Activated naive CD8-positive, alpha-beta T cell treated with anti-CD3 and anti-CD28 coated beads for 36 hours (primary cell): ENCODE measurements around the gene FOS. TPM values are rescaled to one million over a fixed set of nuclear protein-coding genes. Genes with fewer than 3 reads are reported as not detected.
"Not testable (repeated sequence)": the region's sequence is repeated elsewhere in the genome, so short reads cannot be mapped to it uniquely, and the experiment has no call there.

Experiments
- DNase-seq: peaks from one replicate; pipeline ENCODE4 v3.0.0; 2021
- H3K27ac Mint-ChIP-seq: one replicate; pipeline ENCODE4 v1.8.0; 2022; ENCODE audit warnings: mild to moderate bottlenecking, moderate library complexity, mixed read lengths
- H3K27me3 Mint-ChIP-seq: one replicate; pipeline ENCODE4 v1.8.0; 2022; ENCODE audit warnings: mild to moderate bottlenecking, mixed read lengths
- H3K36me3 Mint-ChIP-seq: one replicate; pipeline ENCODE4 v1.8.0; 2021; ENCODE audit warnings: mild to moderate bottlenecking, mixed read lengths
- H3K4me1 Mint-ChIP-seq: one replicate; pipeline ENCODE4 v1.8.0; 2021; ENCODE audit warnings: mixed read lengths
- H3K4me3 Mint-ChIP-seq: one replicate; pipeline ENCODE4 v1.8.0; 2022; ENCODE audit warnings: mild to moderate bottlenecking, moderate library complexity, mixed read lengths
- H3K9me3 Mint-ChIP-seq: one replicate; pipeline ENCODE4 v1.8.0; 2022; ENCODE audit warnings: mixed read lengths
- total RNA-seq, 2 experiments: library from RNA; stranded (reverse); gene quantifications; one replicate each; pipeline ENCODE4 v1.2.3, GENCODE V29; 2021

Gene FOS
- total RNA-seq, 2 experiments from 2014 or later, result 19.5 to 20.0 TPM

GRCh38 chr14:75306927-75307699, 28.5 kb downstream of the FOS start:
- Mint-ChIP-seq H3K9me3 (no peaks in the 10 kb centered on the region), H3K27me3 (peaks cover 5% of the 10 kb centered on the region), H3K36me3 (no peaks in the 10 kb centered on the region), H3K4me3 (no peak overlapping the region), H3K4me1 (peaks cover 11% of the 10 kb centered on the region), H3K27ac (no peak overlapping the region)
- no peak for DNase-seq

GRCh38 chr14:75307700-75308379, 29.2 kb downstream of the FOS start:
- Mint-ChIP-seq H3K9me3 (no peaks in the 10 kb centered on the region), H3K27ac (no peak overlapping the region), H3K27me3 (peaks cover 5% of the 10 kb centered on the region), H3K4me1 (peaks cover 8% of the 10 kb centered on the region), H3K4me3 (no peak overlapping the region), H3K36me3 (no peaks in the 10 kb centered on the region)
- peak; percentile 67 for DNase-seq

- not testable (repeated sequence) for DNase-seq, H3K36me3 Mint-ChIP-seq, H3K27ac Mint-ChIP-seq, H3K4me1 Mint-ChIP-seq, H3K4me3 Mint-ChIP-seq, H3K27me3 Mint-ChIP-seq, H3K9me3 Mint-ChIP-seq
These were observed 30.4 kb downstream of the FOS start for GRCh38 chr14:75308991-75309390.

GRCh38 chr14:75309561-75309960, 30.9 kb downstream of the FOS start:
- DNase-seq, H3K4me1 Mint-ChIP-seq, H3K9me3 Mint-ChIP-seq, H3K27me3 Mint-ChIP-seq, H3K4me3 Mint-ChIP-seq, H3K36me3 Mint-ChIP-seq, H3K27ac Mint-ChIP-seq: not testable (repeated sequence)

- no peaks in the 10 kb centered on the region for H3K9me3 Mint-ChIP-seq
- no peak for DNase-seq
- no peaks in the 10 kb centered on the region for H3K27me3 Mint-ChIP-seq
- H3K36me3 Mint-ChIP-seq, result no peaks in the 10 kb centered on the region
- H3K4me1 Mint-ChIP-seq, result peaks cover 4% of the 10 kb centered on the region
- no peak overlapping the region for H3K4me3 Mint-ChIP-seq
- H3K27ac Mint-ChIP-seq, result no peak overlapping the region
These were observed 31.9 kb downstream of the FOS start for GRCh38 chr14:75310295-75311111.

- no peak for DNase-seq
- Mint-ChIP-seq H3K36me3 (no peaks in the 10 kb centered on the region), H3K4me3 (no peak overlapping the region), H3K9me3 (no peaks in the 10 kb centered on the region), H3K4me1 (peaks cover 4% of the 10 kb centered on the region), H3K27ac (peak overlapping the region; percentile 71), H3K27me3 (no peaks in the 10 kb centered on the region)
These were observed 32.7 kb downstream of the FOS start for GRCh38 chr14:75311356-75311755.

- Mint-ChIP-seq H3K4me3 (no peak overlapping the region), H3K27me3 (no peaks in the 10 kb centered on the region), H3K4me1 (peaks cover 2% of the 10 kb centered on the region), H3K36me3 (no peaks in the 10 kb centered on the region), H3K9me3 (no peaks in the 10 kb centered on the region), H3K27ac (no peak overlapping the region)
- DNase-seq, result no peak
These were observed 33.7 kb downstream of the FOS start for GRCh38 chr14:75312341-75312740.

- H3K27ac Mint-ChIP-seq, result no peak overlapping the region
- H3K4me1 Mint-ChIP-seq, result peaks cover 2% of the 10 kb centered on the region
- H3K9me3 Mint-ChIP-seq, result no peaks in the 10 kb centered on the region
- H3K27me3 Mint-ChIP-seq, result no peaks in the 10 kb centered on the region
- H3K4me3 Mint-ChIP-seq, result no peak overlapping the region
- H3K36me3 Mint-ChIP-seq, result no peaks in the 10 kb centered on the region
- no peak for DNase-seq
These were observed 34.7 kb downstream of the FOS start for GRCh38 chr14:75313294-75313693.

GRCh38 chr14:75315144-75315543, 36.5 kb downstream of the FOS start:
- Mint-ChIP-seq H3K4me3 (no peak overlapping the region), H3K27me3 (no peaks in the 10 kb centered on the region), H3K4me1 (peaks cover 2% of the 10 kb centered on the region), H3K36me3 (no peaks in the 10 kb centered on the region), H3K9me3 (no peaks in the 10 kb centered on the region), H3K27ac (no peak overlapping the region)
- no peak for DNase-seq

GRCh38 chr14:75317148-75317547, 38.5 kb downstream of the FOS start:
- H3K27me3 Mint-ChIP-seq, result no peaks in the 10 kb centered on the region
- H3K4me3 Mint-ChIP-seq, result no peak overlapping the region
- H3K27ac Mint-ChIP-seq, result no peak overlapping the region
- no peaks in the 10 kb centered on the region for H3K36me3 Mint-ChIP-seq
- DNase-seq, result no peak
- H3K9me3 Mint-ChIP-seq, result no peaks in the 10 kb centered on the region
- H3K4me1 Mint-ChIP-seq, result no peaks in the 10 kb centered on the region

GRCh38 chr14:75318353-75318752, 39.7 kb downstream of the FOS start:
- Mint-ChIP-seq H3K36me3 (no peaks in the 10 kb centered on the region), H3K4me3 (no peak overlapping the region), H3K27me3 (no peaks in the 10 kb centered on the region), H3K4me1 (no peaks in the 10 kb centered on the region), H3K27ac (no peak overlapping the region), H3K9me3 (no peaks in the 10 kb centered on the region)
- DNase-seq, result no peak

GRCh38 chr14:75319021-75319420, 40.4 kb downstream of the FOS start:
- no peak overlapping the region for H3K4me3 Mint-ChIP-seq
- no peaks in the 10 kb centered on the region for H3K9me3 Mint-ChIP-seq
- H3K27me3 Mint-ChIP-seq, result no peaks in the 10 kb centered on the region
- no peaks in the 10 kb centered on the region for H3K4me1 Mint-ChIP-seq
- H3K36me3 Mint-ChIP-seq, result no peaks in the 10 kb centered on the region
- no peak overlapping the region for H3K27ac Mint-ChIP-seq
- no peak for DNase-seq

- Mint-ChIP-seq H3K4me1 (no peaks in the 10 kb centered on the region), H3K9me3 (no peaks in the 10 kb centered on the region), H3K27me3 (no peaks in the 10 kb centered on the region), H3K27ac (no peak overlapping the region), H3K36me3 (no peaks in the 10 kb centered on the region), H3K4me3 (no peak overlapping the region)
- DNase-seq, result no peak
These were observed 41.6 kb downstream of the FOS start for GRCh38 chr14:75320196-75320595.

- no peak overlapping the region for H3K4me3 Mint-ChIP-seq
- DNase-seq, result no peak
- no peaks in the 10 kb centered on the region for H3K9me3 Mint-ChIP-seq
- H3K36me3 Mint-ChIP-seq, result no peaks in the 10 kb centered on the region
- H3K27ac Mint-ChIP-seq, result no peak overlapping the region
- H3K4me1 Mint-ChIP-seq, result no peaks in the 10 kb centered on the region
- H3K27me3 Mint-ChIP-seq, result no peaks in the 10 kb centered on the region
These were observed 44.1 kb downstream of the FOS start for GRCh38 chr14:75322746-75323145.

GRCh38 chr14:75323571-75323970, 44.9 kb downstream of the FOS start:
- Mint-ChIP-seq H3K27me3 (no peaks in the 10 kb centered on the region), H3K4me3 (no peak overlapping the region), H3K27ac (no peak overlapping the region), H3K36me3 (no peaks in the 10 kb centered on the region), H3K4me1 (no peaks in the 10 kb centered on the region), H3K9me3 (no peaks in the 10 kb centered on the region)
- DNase-seq, result no peak
